ENCODE measurements around the gene FHAD1. TPM values are rescaled to one million over a fixed set of nuclear protein-coding genes. Genes with fewer than 3 reads are reported as not detected.
A peak's percentile ranks its signal among the peaks of the same experiment; 100 is the strongest.

The FHAD1 gene
- total RNA-seq, 1 experiment from 2014 or later: not detected

DNA sequence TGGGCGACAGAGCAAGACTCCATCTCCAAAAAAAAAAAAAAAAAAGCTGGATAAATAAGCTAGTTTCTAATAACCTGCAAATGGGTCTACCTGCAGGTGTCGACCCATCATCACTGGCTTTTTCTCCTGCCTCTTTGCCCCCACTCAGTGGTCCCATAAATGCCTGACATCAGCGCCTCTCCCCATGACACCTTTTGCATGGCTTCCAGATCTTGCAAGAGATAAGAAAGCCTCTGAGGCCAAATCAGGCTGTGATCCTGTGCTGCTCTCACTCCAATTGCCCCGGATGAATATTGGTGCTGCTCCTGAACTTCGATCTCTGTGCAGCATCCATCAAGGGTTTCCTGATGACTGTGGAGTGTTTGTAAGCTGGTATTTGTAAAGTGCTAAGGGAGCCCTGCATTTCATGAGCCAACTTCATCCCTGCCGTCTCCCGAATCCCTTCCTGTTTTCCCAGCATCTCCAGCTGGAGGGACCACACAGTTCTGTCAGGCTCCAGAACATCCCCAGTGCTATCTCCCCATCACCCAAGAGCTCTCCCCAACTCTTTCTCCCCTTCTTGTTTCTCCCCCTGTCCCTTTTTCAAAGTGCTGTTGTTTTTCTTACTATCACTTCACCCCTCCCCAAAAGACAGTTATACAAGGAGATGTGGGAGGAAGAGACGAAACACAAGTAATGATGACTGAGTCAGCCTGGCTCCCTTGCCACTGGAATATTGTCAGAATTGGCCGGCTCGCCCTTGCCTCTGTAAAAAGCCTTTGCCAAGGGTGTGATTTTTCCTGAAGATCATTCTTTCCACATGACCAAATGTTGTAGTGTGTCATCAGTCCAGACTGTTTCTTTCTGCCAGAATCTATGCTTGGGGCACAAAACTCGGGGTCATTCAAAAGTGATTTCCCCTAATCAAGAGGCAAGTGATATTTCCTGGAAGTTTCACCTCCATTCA is 159.9 kb downstream of the FHAD1 start:
- no peaks in the 10 kb centered on the region for H3K9me3 Mint-ChIP-seq (ENCODE audit: unreplicated experiment)
- CTCF ChIA-PET: interaction anchor here (0.6 to 4.4 kb wide), 5 partner anchors 25 to 362 kb away, joined by 3 to 11 read pairs (median 8); no protein-coding TSS in a partner anchor
- H3K4me3 Mint-ChIP-seq (ENCODE audit: unreplicated experiment): no peak overlapping the region
- POLR2A ChIA-PET: interaction anchor here (0.6 to 1.9 kb wide), 4 partner anchors 11 to 65 kb away, joined by 3 to 7 read pairs (median 4); no protein-coding TSS in a partner anchor
- no TSS peak for BruUV-seq (replicated peaks)
- H3K4me1 Mint-ChIP-seq (ENCODE audit: insufficient read depth, unreplicated experiment): peaks cover 21% of the 10 kb centered on the region
- no peaks in the 10 kb centered on the region for H3K27me3 Mint-ChIP-seq (ENCODE audit: insufficient read depth, unreplicated experiment)
- no peak overlapping the region for H3K27ac Mint-ChIP-seq (ENCODE audit: low read depth, unreplicated experiment)
- TF ChIP-seq, protein P1, sequence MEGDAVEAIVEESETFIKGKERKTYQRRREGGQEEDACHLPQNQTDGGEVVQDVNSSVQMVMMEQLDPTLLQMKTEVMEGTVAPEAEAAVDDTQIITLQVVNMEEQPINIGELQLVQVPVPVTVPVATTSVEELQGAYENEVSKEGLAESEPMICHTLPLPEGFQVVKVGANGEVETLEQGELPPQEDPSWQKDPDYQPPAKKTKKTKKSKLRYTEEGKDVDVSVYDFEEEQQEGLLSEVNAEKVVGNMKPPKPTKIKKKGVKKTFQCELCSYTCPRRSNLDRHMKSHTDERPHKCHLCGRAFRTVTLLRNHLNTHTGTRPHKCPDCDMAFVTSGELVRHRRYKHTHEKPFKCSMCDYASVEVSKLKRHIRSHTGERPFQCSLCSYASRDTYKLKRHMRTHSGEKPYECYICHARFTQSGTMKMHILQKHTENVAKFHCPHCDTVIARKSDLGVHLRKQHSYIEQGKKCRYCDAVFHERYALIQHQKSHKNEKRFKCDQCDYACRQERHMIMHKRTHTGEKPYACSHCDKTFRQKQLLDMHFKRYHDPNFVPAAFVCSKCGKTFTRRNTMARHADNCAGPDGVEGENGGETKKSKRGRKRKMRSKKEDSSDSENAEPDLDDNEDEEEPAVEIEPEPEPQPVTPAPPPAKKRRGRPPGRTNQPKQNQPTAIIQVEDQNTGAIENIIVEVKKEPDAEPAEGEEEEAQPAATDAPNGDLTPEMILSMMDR (IDR thresholded peaks at IDR 0.05; ENCODE audit: unreplicated experiment): no peak
- intact Hi-C loops (cut with micrococcal nuclease): no loop called here
- no peaks in the 10 kb centered on the region for H3K36me3 Mint-ChIP-seq (ENCODE audit: insufficient read depth, unreplicated experiment)
- peak; percentile 73 for DNase-seq (ENCODE audit: unreplicated experiment)

DNA sequence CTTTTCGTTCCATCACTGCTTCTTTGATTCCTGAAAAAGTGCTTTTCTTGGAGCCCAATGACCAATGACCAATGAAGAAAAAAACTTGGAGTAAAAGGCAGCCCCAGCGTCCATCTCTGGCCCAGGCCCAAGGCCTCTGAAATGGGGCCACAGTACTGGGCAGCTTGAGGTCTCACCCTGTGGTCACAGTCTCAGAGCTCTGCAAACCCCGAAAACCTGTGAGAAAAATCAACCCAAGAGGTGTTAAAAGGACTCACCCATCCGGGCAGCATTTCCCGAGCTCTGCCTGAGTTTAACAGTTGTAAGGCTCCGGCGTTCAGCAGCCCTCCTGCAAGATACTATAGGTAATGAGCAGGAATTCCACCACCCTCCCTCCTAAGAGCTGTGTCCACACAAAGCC is 160.6 kb downstream of the FHAD1 start:
- Mint-ChIP-seq H3K27me3 (ENCODE audit: insufficient read depth, unreplicated experiment) (no peaks in the 10 kb centered on the region), H3K9me3 (ENCODE audit: unreplicated experiment) (no peaks in the 10 kb centered on the region), H3K4me1 (ENCODE audit: insufficient read depth, unreplicated experiment) (peaks cover 28% of the 10 kb centered on the region), H3K27ac (ENCODE audit: low read depth, unreplicated experiment) (no peak overlapping the region), H3K4me3 (ENCODE audit: unreplicated experiment) (no peak overlapping the region), H3K36me3 (ENCODE audit: insufficient read depth, unreplicated experiment) (no peaks in the 10 kb centered on the region)
- BruUV-seq (replicated peaks): no TSS peak
- ChIA-PET CTCF (interaction anchor here (0.7 to 4.4 kb wide), 3 partner anchors 24 to 333 kb away, joined by 4 to 11 read pairs (median 8); no protein-coding TSS in a partner anchor), POLR2A (interaction anchor here (0.9 to 1.9 kb wide), 5 partner anchors 10 to 70 kb away, joined by 3 to 7 read pairs (median 3); no protein-coding TSS in a partner anchor)
- intact Hi-C loops (cut with micrococcal nuclease): no loop called here
- DNase-seq (ENCODE audit: unreplicated experiment): no peak
- TF ChIP-seq, protein P1 (IDR thresholded peaks at IDR 0.05; ENCODE audit: unreplicated experiment): no peak

DNA sequence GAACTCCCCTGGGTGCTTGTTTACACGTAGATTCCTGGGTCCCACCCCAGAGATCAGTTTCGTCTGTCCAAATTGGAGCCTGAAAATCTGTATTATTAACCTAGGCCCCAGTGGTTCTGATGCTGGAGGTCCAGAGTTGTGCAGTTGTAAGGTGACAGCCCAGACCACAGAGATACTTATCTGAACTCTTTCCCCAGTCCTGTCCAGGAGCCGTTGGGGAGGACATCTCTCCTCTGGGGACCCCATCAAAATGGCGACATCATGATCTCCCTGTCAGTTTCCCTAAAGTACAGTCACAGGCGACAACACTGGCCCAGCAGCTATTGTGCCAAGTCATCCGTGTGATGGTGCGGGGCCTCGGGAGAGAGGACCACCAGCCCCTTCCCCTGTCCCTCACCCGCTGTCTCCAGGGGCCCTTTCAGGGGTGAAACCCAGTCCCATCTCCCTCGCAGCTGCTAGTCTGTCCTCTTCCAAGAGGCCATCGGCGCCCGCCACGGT is 161.9 kb downstream of the FHAD1 start:
- peak overlapping the region; percentile 88 for H3K4me3 Mint-ChIP-seq (ENCODE audit: unreplicated experiment)
- POLR2A ChIA-PET: interaction anchor here (0.7 to 4.9 kb wide), 5 partner anchors 9 to 71 kb away, joined by 3 to 52 read pairs (median 3); no protein-coding TSS in a partner anchor
- intact Hi-C loops (cut with micrococcal nuclease): loop anchor here (1.0 kb wide), 1 partner anchor 86 kb away; no protein-coding TSS in a partner anchor
- no peaks in the 10 kb centered on the region for H3K27me3 Mint-ChIP-seq (ENCODE audit: insufficient read depth, unreplicated experiment)
- H3K4me1 Mint-ChIP-seq (ENCODE audit: insufficient read depth, unreplicated experiment): peaks cover 31% of the 10 kb centered on the region
- no peaks in the 10 kb centered on the region for H3K36me3 Mint-ChIP-seq (ENCODE audit: insufficient read depth, unreplicated experiment)
- H3K27ac Mint-ChIP-seq (ENCODE audit: low read depth, unreplicated experiment): peak overlapping the region; percentile 96
- no TSS peak for BruUV-seq (replicated peaks)
- DNase-seq (ENCODE audit: unreplicated experiment): no peak
- TF ChIP-seq, protein P1 (IDR thresholded peaks at IDR 0.05; ENCODE audit: unreplicated experiment): no peak
- CTCF ChIA-PET: interaction anchor here (1.0 to 4.4 kb wide), 2 partner anchors 13 to 22 kb away, joined by 3 to 11 read pairs; no protein-coding TSS in a partner anchor
- H3K9me3 Mint-ChIP-seq (ENCODE audit: unreplicated experiment): no peaks in the 10 kb centered on the region

Measured in MCF 10A (cell line).